Liver (tissue), 3 donors: Measurements from ENCODE around the gene AUP1.

ENCODE experiments used
- EGR1 ChIP-seq, 2 donors: IDR thresholded peaks; 2 replicates each; pipeline ENCODE4 v1.6.1; 2016 to 2018; ENCODE audit warnings: antibody characterized with exemption in 2 of 2, low read depth in 2 of 2
- GABPA ChIP-seq, 2 donors: IDR thresholded peaks in 1 of 2; conservative IDR thresholded peaks in 1 of 2; 2 replicates each; pipeline ENCODE4 v1.6.1; 2016; ENCODE audit warnings: antibody characterized with exemption in 2 of 2, mild to moderate bottlenecking in 1 of 2, moderate library complexity in 1 of 2
- HNF4A ChIP-seq, 2 donors: conservative IDR thresholded peaks; 2 replicates each; pipeline ENCODE4 v1.6.1; 2016; ENCODE audit warnings: antibody characterized with exemption in 2 of 2, mild to moderate bottlenecking in 2 of 2
- JUND ChIP-seq, 2 donors: IDR thresholded peaks; 2 replicates each; pipeline ENCODE4 v1.6.1; 2016; ENCODE audit warnings: antibody characterized with exemption in 2 of 2
- RAD21 ChIP-seq, 2 donors: IDR thresholded peaks; 2 replicates each; pipeline ENCODE4 v1.6.1; 2016; ENCODE audit warnings: antibody characterized with exemption in 2 of 2, mild to moderate bottlenecking in 2 of 2
- REST ChIP-seq: IDR thresholded peaks from 2 replicates; pipeline ENCODE4 v1.6.1; 2016; ENCODE audit warnings: antibody characterized with exemption, mild to moderate bottlenecking
- RXRA ChIP-seq, 2 donors: IDR thresholded peaks; 2 replicates each; pipeline ENCODE4 v1.6.1; 2017 to 2018; ENCODE audit warnings: antibody characterized with exemption in 2 of 2, mild to moderate bottlenecking in 1 of 2
- TAF1 ChIP-seq: conservative IDR thresholded peaks from 2 replicates; pipeline ENCODE4 v1.6.1; 2016; ENCODE audit warnings: antibody characterized with exemption, mild to moderate bottlenecking
- YY1 ChIP-seq: IDR thresholded peaks from 2 replicates; pipeline ENCODE4 v1.6.1; 2016; ENCODE audit warnings: antibody characterized with exemption, mild to moderate bottlenecking
- TF ChIP-seq, protein P1 (sequence below): fragments of 150-350 bp; IDR thresholded peaks from 2 replicates; pipeline ENCODE4 v1.5.1; 2017; ENCODE audit warnings: improper control_type of control experiment, low read depth, low read length; ENCODE audit not compliant: missing input control
- TF ChIP-seq, protein P2 (sequence below): IDR thresholded peaks from 2 replicates; pipeline ENCODE4 v1.6.1; 2016; ENCODE audit warnings: antibody characterized with exemption
- TF ChIP-seq, protein P3 (sequence below): IDR thresholded peaks from 2 replicates; pipeline ENCODE4 v1.6.1; 2016; ENCODE audit warnings: antibody characterized with exemption
- donor health status: healthy.
- donor health status: healthy.

DNA sequence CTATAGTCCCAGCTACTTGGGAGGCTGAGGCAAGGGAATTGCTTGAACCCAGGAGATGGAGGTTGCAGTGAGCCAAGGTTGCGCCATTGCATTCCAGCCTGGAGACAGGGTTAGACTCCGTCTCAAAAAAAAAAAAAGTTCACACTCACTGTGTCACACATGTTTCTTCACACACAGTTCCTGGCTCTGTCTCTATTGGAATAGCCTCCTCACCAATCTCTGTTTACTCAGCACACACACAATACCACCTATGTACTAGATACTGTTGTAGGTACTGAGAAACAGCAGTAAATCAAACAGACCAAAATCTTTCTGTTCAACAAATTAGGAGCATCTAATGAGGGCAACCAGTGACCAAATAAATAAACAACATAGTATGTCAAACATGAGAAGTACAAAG is 43.4 kb downstream of the AUP1 start:
- TF ChIP-seq, protein P1, sequence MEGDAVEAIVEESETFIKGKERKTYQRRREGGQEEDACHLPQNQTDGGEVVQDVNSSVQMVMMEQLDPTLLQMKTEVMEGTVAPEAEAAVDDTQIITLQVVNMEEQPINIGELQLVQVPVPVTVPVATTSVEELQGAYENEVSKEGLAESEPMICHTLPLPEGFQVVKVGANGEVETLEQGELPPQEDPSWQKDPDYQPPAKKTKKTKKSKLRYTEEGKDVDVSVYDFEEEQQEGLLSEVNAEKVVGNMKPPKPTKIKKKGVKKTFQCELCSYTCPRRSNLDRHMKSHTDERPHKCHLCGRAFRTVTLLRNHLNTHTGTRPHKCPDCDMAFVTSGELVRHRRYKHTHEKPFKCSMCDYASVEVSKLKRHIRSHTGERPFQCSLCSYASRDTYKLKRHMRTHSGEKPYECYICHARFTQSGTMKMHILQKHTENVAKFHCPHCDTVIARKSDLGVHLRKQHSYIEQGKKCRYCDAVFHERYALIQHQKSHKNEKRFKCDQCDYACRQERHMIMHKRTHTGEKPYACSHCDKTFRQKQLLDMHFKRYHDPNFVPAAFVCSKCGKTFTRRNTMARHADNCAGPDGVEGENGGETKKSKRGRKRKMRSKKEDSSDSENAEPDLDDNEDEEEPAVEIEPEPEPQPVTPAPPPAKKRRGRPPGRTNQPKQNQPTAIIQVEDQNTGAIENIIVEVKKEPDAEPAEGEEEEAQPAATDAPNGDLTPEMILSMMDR: no peak
- TF ChIP-seq, protein P2, sequence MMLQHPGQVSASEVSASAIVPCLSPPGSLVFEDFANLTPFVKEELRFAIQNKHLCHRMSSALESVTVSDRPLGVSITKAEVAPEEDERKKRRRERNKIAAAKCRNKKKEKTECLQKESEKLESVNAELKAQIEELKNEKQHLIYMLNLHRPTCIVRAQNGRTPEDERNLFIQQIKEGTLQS: no peak
- no peak for TF ChIP-seq TAF1
- no peak for TF ChIP-seq YY1
- TF ChIP-seq JUND (IDR thresholded peaks at IDR 0.05): peak in 1 of 2 donors; percentile 9
- no peak for TF ChIP-seq GABPA (IDR thresholded peaks at IDR 0.05 in 1 of 2, conservative IDR thresholded peaks at IDR 0.05 in 1 of 2)
- TF ChIP-seq REST: no peak
- TF ChIP-seq, protein P3, sequence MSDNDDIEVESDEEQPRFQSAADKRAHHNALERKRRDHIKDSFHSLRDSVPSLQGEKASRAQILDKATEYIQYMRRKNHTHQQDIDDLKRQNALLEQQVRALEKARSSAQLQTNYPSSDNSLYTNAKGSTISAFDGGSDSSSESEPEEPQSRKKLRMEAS: no peak
- no peak for TF ChIP-seq EGR1 (IDR thresholded peaks at IDR 0.05; ENCODE audit: low read depth in 2 of 2)
- peak; percentile 50 to 63 for TF ChIP-seq RXRA (IDR thresholded peaks at IDR 0.05)
- TF ChIP-seq RAD21 (IDR thresholded peaks at IDR 0.05): peak in 1 of 2 donors; percentile 35
- TF ChIP-seq HNF4A (conservative IDR thresholded peaks at IDR 0.05): peak; percentile 25 to 39
